Measurements from ENCODE around the gene SECISBP2.

The SECISBP2 gene

DNA sequence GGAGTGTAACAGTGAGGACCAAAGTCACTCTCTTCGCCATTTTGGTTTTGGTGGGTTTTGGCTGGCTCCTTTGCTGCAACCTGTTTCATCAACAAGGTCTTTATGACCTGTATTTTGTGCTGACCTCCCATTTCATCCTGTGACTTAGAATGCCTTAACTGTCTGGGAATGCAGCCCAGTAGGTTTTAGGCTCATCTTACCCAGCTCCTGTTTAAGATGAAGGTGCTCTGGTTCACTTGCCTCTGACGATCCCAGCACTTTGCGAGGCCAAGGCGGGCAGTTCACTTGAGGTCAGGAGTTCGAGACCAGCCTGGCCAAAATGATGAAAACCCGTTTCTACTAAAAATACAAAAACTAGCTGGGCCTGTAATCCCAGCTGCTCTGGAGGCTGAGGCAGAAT lies 9.1 kb upstream of the SECISBP2 start:
- no peak overlapping the region for H3K4me3 ChIP-seq (ENCODE audit: low read depth, low read length)
- no peak for DNase-seq (ENCODE audit: low read depth)

DNA sequence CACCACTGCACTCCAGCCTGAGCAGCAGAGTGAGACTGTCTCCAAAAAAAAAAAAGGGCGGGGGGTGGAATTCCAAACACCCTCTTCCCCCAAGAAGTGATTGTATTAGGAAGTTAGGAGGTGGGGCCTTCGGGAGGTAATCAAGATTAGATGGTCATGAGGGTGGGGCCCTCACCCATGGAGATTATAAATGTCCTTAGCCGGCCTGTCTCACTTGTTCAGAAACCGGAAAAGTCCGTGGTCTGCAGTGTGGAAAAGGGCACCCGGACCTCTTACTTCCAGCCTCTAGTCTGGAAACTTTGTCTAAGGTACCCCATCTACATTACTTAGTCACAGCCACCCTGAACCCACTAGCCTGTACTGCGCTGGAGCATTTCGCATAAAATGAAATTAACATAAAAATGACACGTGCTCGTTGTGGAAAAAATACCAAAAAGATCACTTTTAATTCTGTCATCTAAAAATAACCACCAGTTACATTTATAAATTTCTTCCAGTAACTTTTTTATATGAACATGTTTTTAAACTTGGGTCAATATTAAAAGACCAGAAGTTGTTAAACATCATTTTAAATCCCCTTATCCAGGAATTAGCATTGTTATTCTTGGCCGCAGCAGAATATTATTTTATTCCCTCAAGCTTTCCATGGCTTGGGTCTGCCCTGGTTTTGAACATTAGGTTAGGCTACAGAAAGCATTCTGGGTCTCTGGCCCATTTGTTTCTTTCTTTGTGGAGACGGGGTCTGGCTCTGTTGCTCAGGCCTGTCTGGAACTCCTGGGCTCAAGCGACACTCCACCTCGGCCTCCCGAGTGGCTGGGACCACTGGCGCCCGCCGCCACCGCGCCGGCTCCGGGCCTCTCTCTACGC lies 8.5 kb upstream of the SECISBP2 start:
- DNase-seq (ENCODE audit: low read depth): peak; percentile 30
- TF ChIP-seq POLR2A (IDR thresholded peaks at IDR 0.05; ENCODE audit: extremely low read depth, insufficient read length): peak; percentile 21
- TF ChIP-seq, protein P1, sequence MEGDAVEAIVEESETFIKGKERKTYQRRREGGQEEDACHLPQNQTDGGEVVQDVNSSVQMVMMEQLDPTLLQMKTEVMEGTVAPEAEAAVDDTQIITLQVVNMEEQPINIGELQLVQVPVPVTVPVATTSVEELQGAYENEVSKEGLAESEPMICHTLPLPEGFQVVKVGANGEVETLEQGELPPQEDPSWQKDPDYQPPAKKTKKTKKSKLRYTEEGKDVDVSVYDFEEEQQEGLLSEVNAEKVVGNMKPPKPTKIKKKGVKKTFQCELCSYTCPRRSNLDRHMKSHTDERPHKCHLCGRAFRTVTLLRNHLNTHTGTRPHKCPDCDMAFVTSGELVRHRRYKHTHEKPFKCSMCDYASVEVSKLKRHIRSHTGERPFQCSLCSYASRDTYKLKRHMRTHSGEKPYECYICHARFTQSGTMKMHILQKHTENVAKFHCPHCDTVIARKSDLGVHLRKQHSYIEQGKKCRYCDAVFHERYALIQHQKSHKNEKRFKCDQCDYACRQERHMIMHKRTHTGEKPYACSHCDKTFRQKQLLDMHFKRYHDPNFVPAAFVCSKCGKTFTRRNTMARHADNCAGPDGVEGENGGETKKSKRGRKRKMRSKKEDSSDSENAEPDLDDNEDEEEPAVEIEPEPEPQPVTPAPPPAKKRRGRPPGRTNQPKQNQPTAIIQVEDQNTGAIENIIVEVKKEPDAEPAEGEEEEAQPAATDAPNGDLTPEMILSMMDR (IDR thresholded peaks at IDR 0.05; ENCODE audit: low read depth, low read length): no peak
- no peak for TF ChIP-seq MYC (IDR thresholded peaks at IDR 0.05; ENCODE audit: low read depth, low read length)
- TF ChIP-seq, protein P2, sequence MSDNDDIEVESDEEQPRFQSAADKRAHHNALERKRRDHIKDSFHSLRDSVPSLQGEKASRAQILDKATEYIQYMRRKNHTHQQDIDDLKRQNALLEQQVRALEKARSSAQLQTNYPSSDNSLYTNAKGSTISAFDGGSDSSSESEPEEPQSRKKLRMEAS (IDR thresholded peaks at IDR 0.05; ENCODE audit: low read depth, low read length): peak; percentile 32; the same call in 1 of the 2 replicates

More for the DNA sequence above, 9.1 kb upstream of the SECISBP2 start:
- TF ChIP-seq, protein P2 (IDR thresholded peaks at IDR 0.05; ENCODE audit: low read depth, low read length): no peak
- TF ChIP-seq MYC (IDR thresholded peaks at IDR 0.05; ENCODE audit: low read depth, low read length) (no peak), POLR2A (IDR thresholded peaks at IDR 0.05; ENCODE audit: extremely low read depth, insufficient read length) (no peak)
- TF ChIP-seq, protein P1 (IDR thresholded peaks at IDR 0.05; ENCODE audit: low read depth, low read length): no peak

DNA sequence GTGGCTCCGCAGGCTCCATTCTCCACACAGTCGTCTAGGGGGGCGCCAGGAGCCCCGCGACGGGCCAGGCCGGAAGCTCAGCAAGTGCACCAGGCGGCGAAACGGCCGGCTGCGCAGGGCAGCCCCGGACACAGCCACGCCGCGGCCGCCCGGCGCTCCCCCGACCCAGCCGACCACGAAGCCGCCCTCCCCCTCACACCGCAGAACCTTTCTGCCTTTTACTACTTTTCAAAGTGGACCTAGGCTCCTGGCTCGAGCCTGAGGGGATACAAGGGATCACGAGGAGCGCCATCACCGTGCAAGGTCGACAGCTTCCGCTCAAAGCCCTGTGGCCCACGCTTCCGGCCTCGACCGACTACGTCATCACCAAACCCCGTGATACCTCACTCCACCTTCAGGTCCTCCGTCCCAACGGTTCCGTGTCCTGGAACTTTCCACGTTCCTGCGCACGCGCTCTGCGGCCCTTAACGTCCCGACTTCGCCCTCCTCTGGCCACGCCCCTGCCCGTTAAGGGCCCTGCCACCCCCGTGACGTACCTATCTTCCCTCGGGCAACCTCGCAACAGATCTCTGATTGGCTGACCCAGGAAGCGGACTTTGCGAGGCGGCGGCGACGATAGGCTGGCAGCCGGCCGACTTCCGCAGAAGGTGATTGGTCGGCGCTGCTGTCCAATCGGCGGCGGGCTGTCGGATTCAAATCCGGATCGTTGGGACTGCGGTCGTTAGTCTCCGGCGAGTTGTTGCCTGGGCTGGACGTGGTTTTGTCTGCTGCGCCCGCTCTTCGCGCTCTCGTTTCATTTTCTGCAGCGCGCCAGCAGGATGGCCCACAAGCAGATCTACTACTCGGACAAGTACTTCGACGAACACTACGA lies 7.6 kb upstream of the SECISBP2 start, which contains the start of gene CKS2:
TSS of gene CKS2 (plus strand) at position 721 of the 871 bp plus-strand sequence. CDS start at position 819, 98 bp downstream.
- H3K4me3 ChIP-seq (ENCODE audit: low read depth, low read length): peak within 1 kb of the TSS; percentile 94
- DNase-seq (ENCODE audit: low read depth): peak; percentile 100
- peak; percentile 99 for TF ChIP-seq POLR2A (IDR thresholded peaks at IDR 0.05; ENCODE audit: extremely low read depth, insufficient read length)
- TF ChIP-seq, protein P2 (IDR thresholded peaks at IDR 0.05; ENCODE audit: low read depth, low read length): peak; percentile 90
- TF ChIP-seq, protein P1 (IDR thresholded peaks at IDR 0.05; ENCODE audit: low read depth, low read length): no peak
- TF ChIP-seq MYC (IDR thresholded peaks at IDR 0.05; ENCODE audit: low read depth, low read length): peak; percentile 95

More for the DNA sequence above, 8.5 kb upstream of the SECISBP2 start:
- H3K4me3 ChIP-seq (ENCODE audit: low read depth, low read length): peak overlapping the region; percentile 86

DNA sequence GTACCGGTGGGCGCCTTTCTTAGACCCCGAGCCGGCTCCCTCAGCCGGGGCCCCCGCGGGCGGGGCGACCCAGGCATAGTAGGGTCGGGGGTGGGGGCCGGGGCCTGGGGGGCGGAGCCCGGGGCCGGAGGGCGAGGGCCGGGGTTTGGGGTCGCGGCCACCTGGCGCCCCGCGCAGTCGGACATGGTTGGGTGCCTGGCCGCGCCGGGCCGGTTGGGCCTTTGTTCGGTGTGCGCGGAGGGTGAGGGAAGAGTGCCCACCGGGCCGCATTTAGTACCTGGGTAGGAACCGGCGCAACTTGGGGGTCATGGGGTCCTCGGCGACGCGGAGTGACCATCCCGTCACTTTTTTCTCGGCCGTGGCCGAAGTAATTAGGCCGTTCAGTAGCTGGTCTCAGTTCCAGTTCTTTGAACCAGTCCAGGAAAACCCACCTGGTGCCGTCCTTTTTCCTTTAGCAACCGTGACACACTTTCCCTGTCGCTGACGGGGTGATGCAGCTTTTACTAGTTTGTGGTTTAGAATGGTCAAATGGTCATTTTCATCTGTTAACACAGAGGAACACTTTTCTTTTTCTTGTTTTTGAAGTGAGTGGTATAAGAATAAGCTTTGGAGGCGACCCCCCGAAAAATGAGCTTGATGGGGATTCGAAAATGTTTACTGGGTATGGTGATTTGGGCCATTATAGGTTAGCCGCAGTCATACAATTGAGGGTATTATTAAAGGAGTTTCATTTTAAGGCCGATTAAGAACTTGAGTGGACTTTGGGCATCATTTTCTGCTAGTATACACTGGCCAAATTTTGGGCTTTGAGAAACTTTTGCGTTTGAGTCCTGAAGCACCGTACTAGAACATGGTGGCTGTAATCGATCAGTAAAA lies 6.7 kb upstream of the SECISBP2 start:
- peak overlapping the region; percentile 94 for H3K4me3 ChIP-seq (ENCODE audit: low read depth, low read length)
- TF ChIP-seq, protein P2 (IDR thresholded peaks at IDR 0.05; ENCODE audit: low read depth, low read length): no peak
- TF ChIP-seq MYC (IDR thresholded peaks at IDR 0.05; ENCODE audit: low read depth, low read length) (no peak), POLR2A (IDR thresholded peaks at IDR 0.05; ENCODE audit: extremely low read depth, insufficient read length) (no peak)
- TF ChIP-seq, protein P1 (IDR thresholded peaks at IDR 0.05; ENCODE audit: low read depth, low read length): no peak
- peak; percentile 15 for DNase-seq (ENCODE audit: low read depth)

DNA sequence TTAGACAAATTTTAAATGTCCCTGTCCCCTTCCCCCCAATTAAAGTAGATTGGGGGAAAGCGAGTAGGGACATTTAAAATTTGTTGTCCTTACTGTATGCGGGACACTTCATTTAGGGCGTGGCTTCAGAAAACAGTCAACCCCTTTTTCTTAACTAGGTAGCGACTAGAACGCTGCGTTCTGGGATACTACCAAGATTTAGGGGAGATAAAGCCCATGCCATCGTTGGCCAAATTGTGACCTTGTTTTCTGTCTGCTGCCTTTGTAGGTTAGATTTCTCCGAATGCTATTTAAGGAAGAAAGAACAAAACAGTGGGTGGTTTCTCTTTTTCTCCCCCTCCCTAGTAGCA lies 6.1 kb upstream of the SECISBP2 start:
- H3K4me3 ChIP-seq (ENCODE audit: low read depth, low read length): peak overlapping the region; percentile 94
- TF ChIP-seq, protein P2 (IDR thresholded peaks at IDR 0.05; ENCODE audit: low read depth, low read length): no peak
- TF ChIP-seq MYC (IDR thresholded peaks at IDR 0.05; ENCODE audit: low read depth, low read length) (no peak), POLR2A (IDR thresholded peaks at IDR 0.05; ENCODE audit: extremely low read depth, insufficient read length) (no peak)
- TF ChIP-seq, protein P1 (IDR thresholded peaks at IDR 0.05; ENCODE audit: low read depth, low read length): no peak
- DNase-seq (ENCODE audit: low read depth): peak; percentile 57

Measured in NB4 (cell line).